ENCODE results near the gene TMEM81.

The TMEM81 gene

DNA sequence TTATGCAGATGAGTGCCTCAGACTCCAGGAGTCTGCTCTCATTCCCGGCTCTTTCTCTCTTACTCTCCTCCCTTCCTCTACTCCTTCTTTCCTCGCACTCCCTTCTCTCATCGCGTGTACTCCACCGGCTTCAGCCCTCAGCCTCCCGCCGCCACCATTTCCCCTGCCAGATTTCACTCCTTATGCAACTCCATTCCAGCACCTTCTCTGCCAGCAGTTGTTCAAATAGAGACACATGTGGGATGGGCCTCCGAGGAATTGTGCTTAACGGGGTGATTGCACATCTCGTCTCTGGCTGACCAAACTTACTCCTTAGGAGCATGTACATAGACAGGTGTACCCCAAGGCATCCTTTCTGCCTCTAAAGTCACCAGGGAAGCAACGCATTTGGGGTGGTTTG lies 39.1 kb downstream of the TMEM81 start:
- H3K27ac ChIP-seq = no peak overlapping the region
- TF ChIP-seq, protein P1, sequence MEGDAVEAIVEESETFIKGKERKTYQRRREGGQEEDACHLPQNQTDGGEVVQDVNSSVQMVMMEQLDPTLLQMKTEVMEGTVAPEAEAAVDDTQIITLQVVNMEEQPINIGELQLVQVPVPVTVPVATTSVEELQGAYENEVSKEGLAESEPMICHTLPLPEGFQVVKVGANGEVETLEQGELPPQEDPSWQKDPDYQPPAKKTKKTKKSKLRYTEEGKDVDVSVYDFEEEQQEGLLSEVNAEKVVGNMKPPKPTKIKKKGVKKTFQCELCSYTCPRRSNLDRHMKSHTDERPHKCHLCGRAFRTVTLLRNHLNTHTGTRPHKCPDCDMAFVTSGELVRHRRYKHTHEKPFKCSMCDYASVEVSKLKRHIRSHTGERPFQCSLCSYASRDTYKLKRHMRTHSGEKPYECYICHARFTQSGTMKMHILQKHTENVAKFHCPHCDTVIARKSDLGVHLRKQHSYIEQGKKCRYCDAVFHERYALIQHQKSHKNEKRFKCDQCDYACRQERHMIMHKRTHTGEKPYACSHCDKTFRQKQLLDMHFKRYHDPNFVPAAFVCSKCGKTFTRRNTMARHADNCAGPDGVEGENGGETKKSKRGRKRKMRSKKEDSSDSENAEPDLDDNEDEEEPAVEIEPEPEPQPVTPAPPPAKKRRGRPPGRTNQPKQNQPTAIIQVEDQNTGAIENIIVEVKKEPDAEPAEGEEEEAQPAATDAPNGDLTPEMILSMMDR (IDR thresholded peaks at IDR 0.05) = no peak
- no peak for TF ChIP-seq ZFX (IDR thresholded peaks at IDR 0.05; ENCODE audit: borderline replicate concordance)

DNA sequence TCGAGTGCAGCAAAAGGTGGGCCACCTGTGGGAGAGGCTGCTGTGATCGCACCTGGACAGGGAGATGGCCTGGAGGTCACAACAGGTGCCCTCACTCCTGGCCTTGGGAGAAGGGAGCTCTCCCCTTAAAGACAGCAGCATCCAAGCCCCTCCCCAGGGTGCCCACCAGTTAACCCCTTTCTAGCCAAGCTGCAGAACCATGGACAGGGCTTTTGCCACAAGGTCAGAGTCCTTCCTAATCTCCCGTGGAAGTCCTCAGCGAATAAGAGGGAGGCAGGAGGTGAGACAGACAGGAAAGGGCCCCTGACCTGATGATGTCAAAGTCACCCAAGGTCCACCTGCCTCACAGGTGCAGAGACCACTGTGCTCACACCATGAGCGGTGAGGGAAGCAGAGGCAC lies 39.5 kb downstream of the TMEM81 start:
- H3K27ac ChIP-seq = no peak overlapping the region
- no peak for TF ChIP-seq ZFX (IDR thresholded peaks at IDR 0.05; ENCODE audit: borderline replicate concordance)
- TF ChIP-seq, protein P1 (IDR thresholded peaks at IDR 0.05) = no peak

DNA sequence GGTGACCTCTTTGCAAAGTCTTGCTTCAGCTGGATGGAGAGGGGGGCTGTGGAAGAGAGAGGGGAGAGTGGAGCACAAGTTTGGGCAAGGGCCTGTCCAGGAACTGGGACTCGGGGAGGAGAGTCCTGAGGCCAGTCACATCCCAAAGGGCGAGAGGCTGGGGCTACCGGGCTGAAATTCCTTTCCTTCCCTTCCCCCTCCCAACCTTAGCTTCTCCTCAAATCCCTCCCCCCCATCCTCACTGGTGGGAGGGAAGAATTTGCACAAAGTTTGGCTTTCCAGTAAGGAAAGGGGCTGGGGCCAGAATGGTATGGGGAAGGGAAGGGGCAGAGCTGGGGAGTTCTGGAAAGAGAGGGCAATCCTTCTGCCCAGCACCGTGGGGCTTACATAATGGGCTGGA lies 40.4 kb downstream of the TMEM81 start:
- TF ChIP-seq, protein P1 (IDR thresholded peaks at IDR 0.05) = no peak
- no peak overlapping the region for H3K27ac ChIP-seq

DNA sequence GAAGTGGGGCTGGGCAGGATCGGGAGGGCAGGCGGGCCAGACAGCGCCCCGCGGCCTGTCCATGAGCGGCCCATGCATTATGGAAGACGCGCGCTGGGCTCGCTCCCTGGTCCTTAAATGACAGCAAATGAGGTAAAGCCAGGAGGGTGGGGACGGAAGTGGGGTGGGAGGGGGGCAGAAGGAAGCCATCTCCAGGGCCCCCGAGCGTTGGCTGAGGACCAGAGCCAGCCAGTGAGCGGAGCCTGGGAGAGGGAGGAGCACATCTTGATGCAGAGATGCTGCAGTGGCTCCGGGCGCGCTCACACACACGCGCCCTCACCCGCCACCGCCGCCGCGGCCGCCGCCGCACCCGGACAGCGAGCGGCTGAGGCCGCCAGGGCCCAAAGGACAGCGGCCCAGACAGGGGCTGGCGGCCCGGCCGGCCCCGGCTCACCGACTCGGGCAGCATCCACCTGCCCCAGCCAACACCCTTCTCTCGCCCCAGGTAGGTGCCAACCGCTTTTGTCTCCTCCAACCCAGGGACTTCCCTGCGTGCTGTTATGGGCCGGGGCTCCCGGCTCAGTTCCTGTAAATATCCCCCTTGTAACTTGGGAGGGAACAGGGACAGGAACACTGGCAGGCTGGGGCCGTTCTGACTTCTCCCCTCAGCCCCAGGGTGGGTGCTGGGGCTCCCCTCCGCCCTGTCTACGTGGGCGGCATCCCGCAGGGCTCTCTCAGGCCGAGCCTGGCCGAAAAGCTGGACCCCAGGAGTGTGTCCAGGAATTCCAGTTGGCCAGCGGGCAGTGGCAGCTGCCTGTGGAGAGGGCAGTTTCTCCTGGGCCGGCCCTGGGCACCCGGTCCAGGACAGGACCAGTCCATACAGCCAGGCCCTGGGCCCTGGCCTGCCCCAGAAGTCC lies 41.1 kb downstream of the TMEM81 start, which contains the start of gene CNTN2:
Gene CNTN2 (plus strand): TSS at position 302 of the 896 bp plus-strand sequence. CDS start 9,974 bp downstream, outside the sequence.
- TF ChIP-seq, protein P1 (IDR thresholded peaks at IDR 0.05) = no peak
- TF ChIP-seq ZFX (IDR thresholded peaks at IDR 0.05; ENCODE audit: borderline replicate concordance) = no peak
- H3K27ac ChIP-seq = no peak within 1 kb of the TSS

DNA sequence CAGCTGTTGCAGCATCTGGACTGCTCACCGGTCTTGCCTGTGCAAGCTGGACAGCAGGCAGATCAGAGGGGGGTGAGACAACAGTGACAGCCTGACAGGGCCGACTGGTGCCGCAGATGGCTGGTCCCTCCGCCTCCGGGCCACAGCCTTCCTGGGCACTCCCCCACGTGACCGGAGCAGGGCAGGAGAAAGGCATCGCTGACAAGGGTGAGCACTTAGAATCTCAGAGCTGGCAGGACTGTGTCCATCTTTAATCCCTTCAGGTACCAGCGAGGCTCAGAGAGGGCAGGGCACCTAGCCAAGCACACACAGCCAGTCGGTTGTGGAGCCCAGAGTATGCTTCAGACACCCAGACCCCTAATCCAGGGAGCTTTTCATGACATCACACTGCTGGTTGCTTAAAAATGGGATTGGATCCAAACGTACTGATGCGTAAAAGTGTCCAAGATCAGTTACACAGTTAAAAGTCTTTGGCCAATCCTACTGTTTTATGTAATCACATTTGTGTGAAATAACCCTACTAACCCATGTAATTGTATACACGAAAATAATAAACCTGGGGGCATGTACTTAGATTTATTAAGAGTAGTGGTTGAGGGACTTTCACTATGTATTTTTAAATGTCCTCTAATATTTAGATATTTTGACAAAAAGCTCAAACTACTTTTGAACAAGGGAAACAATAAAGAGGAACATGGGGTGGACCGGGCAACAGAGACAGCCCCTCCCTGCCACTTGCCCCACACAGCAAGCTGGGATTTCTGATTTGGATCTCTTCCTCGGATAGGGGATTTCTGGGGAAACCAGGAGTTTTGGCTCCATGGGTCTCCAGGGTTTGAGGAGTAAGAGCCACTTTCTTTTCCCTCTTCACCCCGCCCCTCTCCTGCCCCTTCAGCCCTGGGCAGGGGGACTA lies 42.0 kb downstream of the TMEM81 start:
- TF ChIP-seq ZFX (IDR thresholded peaks at IDR 0.05; ENCODE audit: borderline replicate concordance) = no peak
- TF ChIP-seq, protein P1 (IDR thresholded peaks at IDR 0.05) = no peak
- H3K27ac ChIP-seq = no peak overlapping the region

DNA sequence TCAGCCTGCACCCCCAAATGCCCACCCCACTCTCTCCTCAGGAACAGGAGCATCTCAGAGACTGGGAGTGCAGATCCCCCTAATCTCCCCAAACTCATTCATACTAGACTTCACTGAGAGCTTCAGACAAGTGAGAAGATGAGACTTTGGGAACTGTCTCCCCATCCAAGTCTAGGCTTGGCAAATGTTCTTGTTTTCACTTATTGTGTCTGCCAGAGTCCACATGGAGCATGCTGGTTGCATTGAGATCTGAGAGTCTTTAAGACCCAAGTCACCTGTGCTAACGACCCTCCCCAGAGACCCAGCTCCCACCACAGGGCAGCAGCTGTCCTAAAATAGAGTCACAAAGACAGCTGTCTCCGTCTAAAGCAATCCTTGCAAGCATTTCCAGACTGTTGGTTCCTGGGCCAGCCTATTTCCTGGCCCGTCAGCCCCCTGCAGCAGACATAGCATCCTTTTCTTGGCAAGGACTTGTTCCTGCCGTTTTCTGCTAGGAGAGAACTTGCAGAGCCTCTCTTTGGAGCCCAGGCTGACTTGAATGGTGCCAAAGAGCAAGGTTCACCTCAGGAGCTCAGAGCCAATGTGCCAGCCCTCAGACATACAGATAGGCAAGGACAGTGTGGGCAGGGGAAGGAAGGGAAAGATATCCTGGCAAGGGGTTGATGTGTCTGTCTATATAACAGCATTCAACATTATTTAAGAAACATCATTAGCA lies 43.1 kb downstream of the TMEM81 start:
- no peak overlapping the region for H3K27ac ChIP-seq
- TF ChIP-seq ZFX (IDR thresholded peaks at IDR 0.05; ENCODE audit: borderline replicate concordance) = no peak
- TF ChIP-seq, protein P1 (IDR thresholded peaks at IDR 0.05) = no peak

Data from 22Rv1 (cell line).